SKM-1 (cell line): Measurements from ENCODE around the gene ATG16L2.
"Not testable (repeated sequence)": the region's sequence is repeated elsewhere in the genome, so short reads cannot be mapped to it uniquely, and the experiment has no call there.

Experiments
- DNase-seq: peaks from one replicate; lab custom pipeline; 2025; ENCODE audit not compliant: unreplicated experiment; lab: John Stamatoyannopoulos, UW

The ATG16L2 gene

DNA sequence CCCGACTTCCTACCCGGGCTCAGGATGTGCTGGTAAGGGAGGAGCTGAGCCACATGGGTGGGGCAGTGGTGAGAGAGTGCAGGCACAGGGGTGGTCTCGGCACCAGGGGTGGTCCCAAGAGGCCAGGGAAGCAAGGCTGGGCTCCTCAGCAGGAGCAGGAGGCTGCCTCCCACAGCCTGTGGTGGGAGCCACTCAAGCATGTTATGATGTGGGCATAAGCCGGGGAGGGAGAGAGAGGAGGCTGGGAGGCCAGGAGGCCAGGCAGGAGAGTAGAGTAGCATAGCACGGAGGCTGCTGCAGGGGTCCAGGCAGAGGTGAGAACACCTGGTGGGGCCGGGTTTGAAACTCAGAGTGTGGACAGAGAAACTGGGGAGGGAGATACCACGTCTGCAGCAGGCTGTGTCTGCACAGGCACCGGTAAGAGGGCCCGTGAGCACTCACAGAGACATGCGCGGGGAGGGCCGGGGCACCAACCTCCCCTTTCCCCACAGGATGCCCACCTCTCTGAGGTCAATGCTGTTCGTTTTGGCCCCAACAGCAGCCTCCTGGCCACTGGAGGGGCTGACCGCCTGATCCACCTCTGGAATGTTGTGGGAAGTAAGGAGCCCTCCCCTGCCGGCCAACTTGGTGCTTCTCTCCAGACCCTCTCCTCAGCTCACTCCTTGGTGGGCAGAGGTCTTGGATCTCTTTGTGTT, 10.7 kb downstream of the ATG16L2 start:
- DNase-seq = no peak

GRCh38 chr11:72825661-72826060, 11.4 kb downstream of the ATG16L2 start:
- DNase-seq = no peak

DNA sequence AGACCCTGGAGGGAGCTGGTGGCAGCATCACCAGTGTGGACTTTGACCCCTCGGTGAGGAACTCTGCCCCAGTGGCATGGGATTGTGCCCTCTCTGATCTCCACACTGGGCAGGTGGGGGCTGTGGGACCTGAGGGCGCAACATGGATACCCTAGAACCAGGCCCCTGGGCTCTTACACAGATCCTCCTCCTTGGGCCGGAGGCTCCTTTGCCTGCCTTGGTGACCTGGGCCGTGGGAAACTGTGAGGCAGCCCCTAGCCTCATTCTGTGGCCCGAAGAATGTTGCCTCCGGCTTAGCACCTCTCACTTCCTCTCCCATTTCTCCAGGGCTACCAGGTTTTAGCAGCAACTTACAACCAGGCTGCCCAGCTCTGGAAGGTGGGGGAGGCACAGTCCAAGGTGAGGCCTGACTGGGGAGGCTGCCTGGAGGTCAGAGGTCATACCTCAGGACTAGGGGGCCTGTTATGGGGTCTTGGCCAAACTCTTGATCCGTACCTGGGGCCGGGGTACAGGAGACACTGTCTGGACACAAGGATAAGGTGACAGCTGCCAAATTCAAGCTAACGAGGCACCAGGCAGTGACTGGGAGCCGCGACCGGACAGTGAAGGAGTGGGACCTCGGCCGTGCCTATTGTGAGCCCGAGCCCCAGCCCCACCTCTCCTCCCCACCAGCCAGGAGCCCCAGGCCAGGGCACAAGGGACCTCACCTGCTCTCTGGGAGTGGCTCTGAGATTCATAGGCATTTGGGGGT, 12.2 kb downstream of the ATG16L2 start:
- no peak for DNase-seq

- no peak for DNase-seq
Observed at GRCh38 chr11:72826942-72827480, 12.8 kb downstream of the ATG16L2 start.

- DNase-seq = not testable (repeated sequence)
Observed at GRCh38 chr11:72827656-72828055, 13.4 kb downstream of the ATG16L2 start.

GRCh38 chr11:72828081-72828567, 13.9 kb downstream of the ATG16L2 start:
- DNase-seq = no peak

DNA sequence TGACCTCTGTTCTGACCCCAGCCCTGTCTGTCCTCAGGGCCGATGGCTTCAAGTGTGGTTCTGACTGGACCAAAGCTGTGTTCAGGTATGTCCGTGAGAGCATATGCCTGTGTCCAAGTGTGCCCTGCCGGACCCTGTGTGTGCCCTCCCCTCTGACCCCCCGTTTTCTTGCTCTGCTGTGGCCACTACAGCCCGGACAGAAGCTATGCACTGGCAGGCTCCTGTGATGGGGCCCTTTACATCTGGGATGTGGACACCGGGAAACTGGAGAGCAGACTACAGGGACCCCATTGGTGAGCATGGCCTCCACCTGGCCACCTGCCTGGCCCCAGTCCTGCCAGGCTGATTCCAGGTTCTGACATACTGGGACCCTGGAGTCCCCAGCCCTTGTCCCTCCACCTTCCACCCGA, 14.5 kb downstream of the ATG16L2 start:
- no peak for DNase-seq

DNA sequence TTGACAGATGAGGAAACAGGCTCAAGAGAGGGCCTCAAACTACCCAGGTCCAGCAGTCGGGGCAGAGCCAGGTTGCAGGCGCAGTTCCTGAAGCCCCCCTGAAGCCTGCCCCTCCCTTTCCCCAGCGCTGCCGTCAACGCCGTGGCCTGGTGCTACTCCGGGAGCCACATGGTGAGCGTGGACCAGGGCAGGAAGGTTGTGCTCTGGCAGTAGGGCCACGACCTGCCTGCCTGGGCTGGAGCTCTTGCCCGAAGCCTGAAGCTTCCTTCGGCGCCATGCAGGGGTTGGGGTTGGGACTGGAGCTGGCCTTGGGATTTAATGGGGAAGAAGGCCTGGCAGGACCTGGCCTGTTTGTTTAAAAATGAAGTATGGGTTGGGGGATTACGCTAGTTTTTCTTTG, 15.0 kb downstream of the ATG16L2 start:
- DNase-seq = no peak

DNA sequence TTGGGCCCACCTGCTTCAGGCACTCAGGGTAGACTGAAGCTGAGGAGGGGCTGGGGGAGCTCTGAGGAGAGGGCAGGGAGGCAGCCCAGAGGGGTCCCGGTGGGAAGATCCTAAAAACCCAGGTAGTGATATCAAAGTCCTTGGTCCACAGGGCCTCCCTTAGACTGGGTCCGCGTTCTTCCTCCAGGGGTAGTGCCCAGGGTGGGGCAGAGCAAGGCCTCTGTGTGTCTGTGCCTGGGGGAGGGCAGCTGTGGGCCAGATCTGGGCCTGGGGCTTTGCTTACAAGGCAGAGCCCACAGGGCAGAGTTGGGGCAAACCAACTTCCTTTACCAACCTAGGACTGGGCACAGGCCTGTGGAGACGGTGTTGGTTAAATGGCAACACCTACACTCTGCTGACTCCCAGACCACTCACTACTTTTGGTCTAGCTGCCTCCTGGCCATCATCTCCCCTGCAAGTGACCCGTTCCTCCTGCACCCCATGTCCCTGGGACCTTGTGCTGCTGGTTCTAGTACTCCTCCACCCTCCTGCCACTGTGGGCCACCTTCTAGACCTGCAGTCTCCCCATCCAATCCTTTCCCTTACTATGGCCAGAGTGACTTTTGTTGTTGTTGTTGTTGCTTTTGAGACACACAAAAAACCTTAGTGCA, 15.8 kb downstream of the ATG16L2 start:
- DNase-seq = no peak

DNA sequence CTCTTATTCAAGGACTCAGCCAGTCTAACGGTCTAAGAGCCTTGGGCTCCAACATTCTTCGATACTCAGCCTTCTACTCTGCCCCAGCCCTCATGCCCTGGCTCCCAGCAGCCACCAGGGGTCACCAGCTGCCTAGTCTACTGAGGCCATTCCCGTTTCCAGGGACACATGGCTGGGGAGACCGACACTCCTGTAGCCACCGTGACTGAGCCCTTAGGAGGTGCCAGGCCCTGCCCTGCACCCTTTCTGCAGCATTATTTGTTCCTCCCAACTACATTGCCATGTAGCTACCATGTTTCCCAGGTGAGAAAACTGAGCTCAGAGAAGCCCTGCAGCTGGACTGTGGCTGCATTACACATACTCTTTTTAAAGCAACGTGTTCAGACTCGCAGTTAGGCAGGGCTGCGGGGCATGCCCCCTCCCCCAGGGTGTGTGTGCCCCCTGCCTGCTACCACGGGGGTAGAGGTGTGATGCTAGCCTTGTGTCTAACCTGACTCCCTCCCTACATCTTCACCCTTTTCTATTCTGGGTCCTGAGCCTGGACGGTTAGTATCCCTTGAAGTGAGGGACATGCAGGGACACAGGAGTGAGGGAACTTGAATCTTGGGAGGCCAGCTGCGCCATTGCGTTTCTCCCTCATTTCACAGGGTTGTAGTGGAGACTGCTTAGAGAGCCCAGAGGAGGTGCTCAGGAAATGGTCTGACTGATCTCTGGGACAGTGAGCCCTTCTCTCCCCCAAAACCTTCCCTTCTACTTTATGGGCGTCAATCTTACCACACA, 17.5 kb downstream of the ATG16L2 start:
- DNase-seq = peak; percentile 33

- DNase-seq = no peak
Observed at GRCh38 chr11:72832301-72833082, 18.3 kb downstream of the ATG16L2 start.

- no peak for DNase-seq
Observed at GRCh38 chr11:72833083-72833733, 19.0 kb downstream of the ATG16L2 start.

- DNase-seq = no peak
Observed at GRCh38 chr11:72833811-72834493, 19.7 kb downstream of the ATG16L2 start.

DNA sequence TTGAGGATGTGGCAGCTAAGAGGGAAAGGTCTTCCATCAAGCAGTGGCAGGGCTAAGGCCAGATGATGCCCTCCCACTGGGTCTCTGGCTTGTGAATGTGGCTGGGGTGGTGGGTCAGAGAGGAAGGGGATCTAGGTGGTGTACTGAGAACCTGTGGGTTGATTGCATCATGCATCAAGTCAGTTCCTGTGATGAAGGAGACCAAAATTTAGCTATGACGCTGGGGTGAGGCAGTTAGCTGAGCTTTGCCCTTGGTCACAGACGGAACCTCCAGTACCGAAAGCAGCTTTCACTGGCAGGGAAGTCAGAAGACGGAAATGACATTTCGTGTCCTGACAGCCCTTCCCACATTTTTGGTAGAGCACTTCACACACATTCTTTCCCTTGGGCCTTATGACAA, 20.7 kb downstream of the ATG16L2 start:
- DNase-seq = no peak

GRCh38 chr11:72836111-72836510, 21.9 kb downstream of the ATG16L2 start:
- no peak for DNase-seq

DNA sequence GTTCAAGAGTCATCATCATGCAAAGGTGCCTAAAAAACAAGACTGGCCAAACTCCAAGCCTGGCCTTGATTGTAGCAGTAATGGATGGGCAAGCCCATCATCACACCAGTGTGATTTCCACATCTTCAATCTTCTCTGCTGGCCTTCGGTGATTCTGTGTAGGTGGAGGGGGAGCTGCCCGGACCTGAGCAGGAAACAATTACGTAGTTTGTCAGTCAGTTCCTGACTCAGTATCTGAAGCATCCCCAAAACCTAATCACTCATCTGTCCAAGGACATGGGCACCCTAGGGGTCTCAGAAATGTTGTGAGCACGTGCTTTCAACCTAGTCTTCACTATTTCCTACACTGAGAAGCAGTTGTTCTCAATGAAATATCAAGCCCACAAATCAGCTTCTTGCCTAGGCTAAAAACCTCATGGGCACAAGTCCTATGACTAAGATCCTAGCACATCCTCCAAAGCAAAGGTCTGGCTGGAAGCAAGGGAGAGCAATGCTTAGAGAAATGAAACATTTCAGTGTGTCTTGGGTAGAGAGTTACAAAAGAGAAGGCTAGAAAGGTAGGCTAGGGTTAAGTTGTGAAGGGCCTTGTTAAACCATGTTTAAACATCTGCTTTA, 24.6 kb downstream of the ATG16L2 start:
- no peak for DNase-seq

- DNase-seq = no peak
Observed at GRCh38 chr11:72840780-72841179, 26.6 kb downstream of the ATG16L2 start.

DNA sequence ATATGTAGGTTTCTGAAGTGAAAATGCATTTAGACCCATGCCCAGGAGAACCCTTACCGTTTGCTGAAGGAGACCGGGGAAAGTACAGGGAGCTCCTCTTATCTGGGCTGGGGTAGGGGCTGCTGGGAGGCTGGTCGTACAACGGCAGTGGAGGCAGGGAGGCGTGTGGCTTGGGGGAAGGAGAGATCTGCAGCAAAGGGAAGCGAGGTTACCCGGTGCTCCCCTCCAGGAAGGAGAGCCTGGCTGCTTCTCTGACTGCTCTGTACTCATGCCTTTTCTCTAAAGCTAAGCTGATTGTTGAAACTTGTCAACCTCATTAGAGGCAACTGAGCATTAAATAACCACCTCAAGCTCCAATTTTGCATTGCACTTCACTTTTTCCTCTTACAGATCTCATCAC, 27.2 kb downstream of the ATG16L2 start:
- DNase-seq = no peak

DNA sequence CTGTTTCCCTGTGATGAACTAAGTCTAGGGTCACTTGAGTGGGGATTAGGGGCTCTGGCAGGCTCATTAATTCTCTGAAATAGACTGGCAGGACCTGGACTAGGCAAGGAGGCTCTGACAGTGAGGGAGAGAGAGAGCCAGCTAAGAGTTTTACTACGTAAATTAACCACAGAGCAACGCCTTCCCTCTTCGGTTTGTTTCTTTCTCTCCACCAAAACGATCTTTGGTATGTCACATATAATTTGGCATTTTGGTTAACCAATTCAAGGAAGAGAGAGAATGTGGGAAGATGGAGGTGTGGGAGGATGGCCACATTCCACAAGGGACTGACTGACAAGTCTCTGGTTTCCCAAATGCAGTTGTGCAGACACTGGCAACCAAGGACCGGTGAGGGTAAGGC, 27.9 kb downstream of the ATG16L2 start:
- no peak for DNase-seq
